GM19043 (cell line): ENCODE results near the gene SUSD3.

ENCODE experiments used
- ATAC-seq: cut with Tn5 transposase; IDR thresholded peaks from one replicate; pipeline ENCODE4 v1.9.1; 2021; ENCODE audit warnings: low read depth; ENCODE audit not compliant: unreplicated experiment

Gene SUSD3

DNA sequence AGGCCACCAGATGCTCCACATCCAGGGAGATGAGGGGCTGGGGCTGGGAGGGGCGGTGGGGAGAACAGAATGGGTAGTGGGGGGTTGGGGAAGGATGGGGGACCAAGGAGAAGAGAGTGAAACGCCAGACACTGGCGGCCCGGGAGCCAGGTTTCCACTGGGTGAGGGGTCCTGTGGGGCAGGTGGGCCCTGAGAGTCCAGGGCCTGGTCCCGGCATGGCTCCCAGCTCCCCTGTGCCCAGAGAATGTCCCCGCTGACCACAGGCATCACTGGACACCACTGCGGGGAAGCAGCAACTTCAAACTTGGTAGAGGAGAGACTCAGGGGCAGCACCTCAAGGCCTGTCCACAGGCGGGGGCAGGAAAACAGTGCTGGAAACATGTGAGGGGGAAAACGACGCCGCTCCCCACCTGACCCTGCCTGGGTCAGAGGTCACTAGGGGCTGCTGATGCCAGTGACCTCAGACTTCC lies 62.4 kb downstream of the SUSD3 start:
- ATAC-seq = no peak

DNA sequence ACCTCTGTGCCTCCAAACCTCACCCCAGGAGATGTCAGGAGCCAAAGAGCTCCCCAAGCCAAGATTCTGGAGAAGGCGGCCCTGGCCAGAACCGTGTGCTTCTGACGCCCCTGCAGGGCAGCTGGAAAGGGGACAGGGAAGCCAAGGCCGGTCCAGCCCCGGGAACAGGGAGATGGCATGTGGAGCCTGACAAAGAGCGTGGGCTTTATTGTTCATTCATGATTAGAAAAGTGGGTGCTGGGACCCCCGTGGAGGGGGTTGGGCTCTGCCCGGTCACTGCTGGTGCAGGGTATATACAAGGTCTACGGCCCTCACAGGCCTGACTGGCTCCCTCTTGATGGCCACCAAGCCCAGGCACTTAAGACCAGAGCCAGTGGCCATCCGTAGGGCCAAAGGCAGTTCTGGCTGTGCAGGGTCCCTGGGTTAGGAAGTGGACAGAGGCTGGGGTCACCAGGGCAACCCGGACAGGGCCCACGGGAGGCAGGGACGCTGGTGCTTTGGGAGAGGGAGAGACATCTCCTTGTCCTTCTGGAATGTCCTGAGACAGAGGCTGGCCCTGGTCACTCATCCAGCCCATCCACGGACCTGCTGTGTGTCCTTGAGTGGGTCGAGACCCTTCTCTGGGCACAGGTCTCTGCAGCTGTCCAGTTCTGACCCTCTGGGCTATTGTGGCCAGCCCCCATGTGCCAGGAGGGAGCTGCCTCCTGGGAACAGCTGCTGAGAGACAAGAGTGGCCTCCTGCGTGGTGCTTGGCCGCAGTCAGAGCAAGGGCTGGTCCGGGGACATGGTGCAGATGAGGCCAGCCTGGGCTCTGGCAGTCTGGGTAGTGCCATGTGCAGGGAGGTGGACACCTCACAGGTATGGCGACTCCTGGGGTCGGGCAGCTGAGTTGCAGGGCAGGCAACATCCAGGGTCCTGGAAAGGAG lies 63.1 kb downstream of the SUSD3 start:
- no peak for ATAC-seq

DNA sequence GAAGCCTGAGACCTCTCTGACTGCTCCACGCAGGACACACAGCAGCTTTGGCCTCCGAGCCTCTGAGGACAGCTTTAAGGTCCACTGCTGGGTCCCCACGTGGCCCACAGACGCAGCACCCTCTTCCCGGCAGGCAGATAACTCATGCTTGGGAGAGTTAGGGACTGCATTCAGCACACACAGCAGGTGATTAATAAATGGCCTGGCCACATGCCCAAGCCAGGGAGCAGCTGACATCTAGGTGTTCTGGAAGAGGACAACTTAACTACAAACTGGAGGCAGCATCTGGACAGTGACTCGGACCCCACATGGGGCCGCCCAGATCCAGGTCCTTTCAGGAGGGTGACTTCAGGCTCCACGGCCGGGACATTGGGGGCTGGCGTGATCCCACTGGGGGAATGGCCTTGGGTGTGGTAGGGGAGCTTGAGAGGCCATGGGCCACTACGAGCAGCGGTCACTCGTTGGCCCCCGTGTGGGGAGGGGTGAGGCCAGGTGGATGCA lies 64.3 kb downstream of the SUSD3 start:
- ATAC-seq = no peak

GRCh38 chr9:93123561-93124283 lies 65.2 kb downstream of the SUSD3 start:
- no peak for ATAC-seq

- ATAC-seq = no peak
These were observed 66.3 kb downstream of the SUSD3 start for GRCh38 chr9:93124793-93125192.

GRCh38 chr9:93125331-93125894 lies 66.9 kb downstream of the SUSD3 start:
- ATAC-seq = no peak

- no peak for ATAC-seq
These were observed 67.8 kb downstream of the SUSD3 start for GRCh38 chr9:93126151-93126781.

GRCh38 chr9:93126825-93127368 lies 68.4 kb downstream of the SUSD3 start:
- no peak for ATAC-seq

DNA sequence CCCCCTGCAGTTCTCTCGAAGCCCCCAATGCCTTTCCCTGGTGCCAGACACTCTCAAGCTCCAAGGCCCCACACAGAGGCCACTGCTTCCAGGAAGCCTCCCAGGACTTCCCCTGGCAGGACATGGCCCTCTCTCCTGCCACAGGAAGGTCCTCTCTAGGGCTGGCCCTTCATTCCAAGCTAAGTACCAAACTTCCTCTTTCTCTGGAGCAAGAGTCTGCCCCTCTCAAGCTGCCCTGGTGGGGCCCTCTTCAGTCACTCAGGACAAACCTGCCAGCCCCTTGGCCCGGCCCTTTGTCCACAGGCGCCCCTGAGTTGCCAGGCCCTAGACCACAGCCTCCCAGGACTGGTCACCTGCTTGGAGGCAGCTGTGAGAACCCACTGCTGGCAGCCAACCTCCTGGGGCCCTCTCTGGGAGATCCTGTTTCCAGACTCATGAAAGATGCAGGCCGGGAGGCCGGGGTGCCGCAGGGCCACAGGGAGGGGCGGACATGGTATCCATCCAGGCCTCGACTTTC lies 69.0 kb downstream of the SUSD3 start:
- ATAC-seq = no peak

DNA sequence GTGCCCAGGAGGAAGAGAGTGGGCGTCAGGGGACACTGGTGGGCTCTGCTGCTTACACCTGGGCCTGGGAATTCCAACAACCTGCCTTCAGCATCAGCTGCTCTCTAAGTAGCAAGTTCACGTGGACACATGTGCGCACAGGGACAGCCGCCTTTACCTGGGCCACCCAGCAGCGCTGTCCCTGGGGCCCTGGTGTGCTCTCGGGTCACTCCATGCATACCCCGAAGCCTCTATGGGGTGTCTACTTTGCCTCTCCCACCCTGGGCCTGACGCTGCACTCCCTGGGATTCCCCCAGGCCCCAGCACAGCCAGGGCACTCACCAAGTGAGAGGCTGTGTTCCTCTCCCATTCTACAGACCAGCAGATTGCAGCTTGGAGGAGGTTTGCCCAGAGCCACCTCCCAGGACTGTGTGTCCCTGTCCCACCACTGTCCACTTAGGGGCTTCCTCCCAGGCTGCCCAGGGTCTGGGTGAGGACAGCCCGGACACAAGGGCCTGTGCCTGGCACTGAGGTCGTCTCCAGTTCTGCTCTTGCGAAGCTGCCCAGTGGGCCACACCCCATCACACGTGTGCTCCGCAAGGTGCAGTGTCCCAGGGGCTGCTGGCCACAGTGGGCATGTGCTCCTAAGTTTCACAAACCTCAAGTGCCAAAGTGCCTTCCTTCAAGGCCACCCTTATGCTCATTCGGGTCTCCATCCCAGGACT lies 69.7 kb downstream of the SUSD3 start:
- no peak for ATAC-seq

- ATAC-seq = no peak
These were observed 70.3 kb downstream of the SUSD3 start for GRCh38 chr9:93128715-93129224.

- ATAC-seq = no peak
These were observed 70.8 kb downstream of the SUSD3 start for GRCh38 chr9:93129286-93129685.

DNA sequence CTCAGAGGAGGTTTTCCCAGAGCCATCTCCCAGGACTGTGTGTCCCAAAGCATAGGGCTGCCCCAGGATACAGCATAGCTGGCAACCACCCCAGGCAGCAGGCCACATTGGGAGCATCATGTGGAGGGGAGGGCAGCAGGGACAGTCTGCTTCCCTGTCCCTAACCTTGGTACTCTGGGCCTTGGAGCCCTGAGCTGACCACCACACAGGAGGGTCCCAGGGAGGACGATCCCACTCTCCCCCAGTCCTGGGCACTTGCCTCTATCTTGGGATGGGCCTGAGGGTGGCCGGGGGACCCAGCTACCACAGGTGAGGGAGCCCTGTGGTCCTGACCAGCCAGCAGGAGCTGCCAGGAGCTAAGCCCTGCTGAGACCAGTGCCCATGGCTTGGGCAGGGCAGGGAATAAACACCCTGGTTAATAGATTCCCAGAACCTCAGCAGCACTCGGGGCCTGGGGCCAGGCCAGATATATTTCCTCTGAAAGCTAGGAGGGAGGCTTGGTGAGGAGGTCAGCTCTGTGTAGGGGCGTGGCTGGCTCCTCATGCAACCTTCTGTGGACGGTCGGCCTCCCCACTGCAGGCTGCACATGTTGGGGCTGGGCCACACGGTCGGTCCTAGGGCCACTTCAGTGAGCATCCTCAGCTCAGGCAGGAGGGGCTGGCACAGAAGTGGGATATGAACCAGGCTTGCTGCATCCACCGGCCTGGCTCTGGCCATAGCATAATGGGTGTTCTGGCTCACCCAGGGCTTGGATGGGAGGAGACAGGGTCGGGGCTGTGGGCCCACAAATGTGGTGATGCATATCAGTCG lies 71.4 kb downstream of the SUSD3 start:
- no peak for ATAC-seq

GRCh38 chr9:93130861-93131481 lies 72.5 kb downstream of the SUSD3 start:
- no peak for ATAC-seq

- ATAC-seq = no peak
These were observed 73.2 kb downstream of the SUSD3 start for GRCh38 chr9:93131599-93132286.

DNA sequence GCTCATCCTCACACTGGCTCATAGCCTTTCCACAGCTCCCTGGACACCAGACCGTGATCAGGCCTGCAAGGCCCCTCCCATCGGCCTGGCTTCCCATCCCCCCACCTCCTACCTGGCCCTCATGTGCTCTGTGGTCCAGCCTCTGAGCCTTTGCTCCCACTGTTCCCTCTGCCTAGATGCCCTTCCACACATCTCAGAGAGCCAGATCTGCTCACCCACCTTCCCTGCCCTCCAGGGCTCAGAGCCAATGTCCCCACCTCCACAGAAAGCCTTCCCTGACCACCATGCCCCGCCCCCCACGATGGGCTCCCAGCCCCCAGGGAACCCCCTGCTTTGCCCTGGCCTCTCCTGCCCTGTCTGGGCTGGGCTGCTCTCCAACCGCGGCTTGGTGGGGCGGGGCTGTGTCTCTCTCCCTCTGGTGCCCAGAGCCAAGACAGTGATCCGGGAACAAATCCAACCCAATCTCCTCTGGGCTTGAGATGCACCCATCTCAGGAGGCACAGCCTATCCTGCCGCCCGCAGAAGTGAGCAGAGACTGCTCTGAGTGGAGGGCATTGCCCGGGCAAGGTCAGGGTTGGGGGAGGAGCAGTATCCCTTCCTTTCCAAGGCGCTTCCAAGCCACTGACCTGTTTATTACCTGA lies 73.9 kb downstream of the SUSD3 start:
- ATAC-seq = no peak
